GM18868 (cell line): Measurements from ENCODE around the gene SREK1.

Experiments used
- ATAC-seq: cut with Tn5 transposase; IDR thresholded peaks from one replicate; pipeline ENCODE4 v1.9.1; 2021; ENCODE audit warnings: mild to moderate bottlenecking, moderate library complexity; ENCODE audit not compliant: unreplicated experiment

Gene SREK1

GRCh38 chr5:66164044-66164790, 20.1 kb downstream of the SREK1 start:
- no peak for ATAC-seq

- ATAC-seq: no peak
These were observed 24.1 kb downstream of the SREK1 start for GRCh38 chr5:66168226-66168625.

- ATAC-seq: peak; percentile 62
These were observed 25.4 kb downstream of the SREK1 start for GRCh38 chr5:66169534-66169933.

- ATAC-seq: no peak
These were observed 26.3 kb downstream of the SREK1 start for GRCh38 chr5:66170195-66170919.

GRCh38 chr5:66171349-66172344, 27.5 kb downstream of the SREK1 start:
- ATAC-seq: peak; percentile 75

- ATAC-seq: no peak
These were observed 30.2 kb downstream of the SREK1 start for GRCh38 chr5:66174338-66174737.

GRCh38 chr5:66178799-66179198, 34.7 kb downstream of the SREK1 start:
- ATAC-seq: no peak

- no peak for ATAC-seq
These were observed 35.4 kb downstream of the SREK1 start for GRCh38 chr5:66179297-66180051.

- no peak for ATAC-seq
These were observed 36.4 kb downstream of the SREK1 start for GRCh38 chr5:66180282-66181155.

- ATAC-seq: no peak
These were observed 42.0 kb downstream of the SREK1 start for GRCh38 chr5:66186108-66186507.

GRCh38 chr5:66193419-66193818, 49.3 kb downstream of the SREK1 start:
- no peak for ATAC-seq

GRCh38 chr5:66197764-66198405, 53.8 kb downstream of the SREK1 start:
- ATAC-seq: no peak

- ATAC-seq: no peak
These were observed 54.7 kb downstream of the SREK1 start for GRCh38 chr5:66198837-66199236.

- no peak for ATAC-seq
These were observed 59.4 kb downstream of the SREK1 start for GRCh38 chr5:66203531-66203930.

- no peak for ATAC-seq
These were observed 62.4 kb downstream of the SREK1 start for GRCh38 chr5:66206465-66206864.

- no peak for ATAC-seq
These were observed 63.9 kb downstream of the SREK1 start for GRCh38 chr5:66207800-66208561.

- no peak for ATAC-seq
These were observed 65.2 kb downstream of the SREK1 start for GRCh38 chr5:66209350-66209749.

GRCh38 chr5:66209794-66210193, 65.7 kb downstream of the SREK1 start:
- no peak for ATAC-seq
